GM10266 (cell line): ENCODE data around the gene TMEFF1.

ENCODE experiments used
- DNase-seq: peaks from one replicate; pipeline ENCODE4 v3.0.0; 2012; ENCODE audit errors: extremely low spot score
- TF ChIP-seq, protein P1 (sequence below): IDR thresholded peaks from 2 replicates; pipeline ENCODE4 v1.5.1; 2012; ENCODE audit warnings: mild to moderate bottlenecking, low read depth; ENCODE audit not compliant: control insufficient read depth, insufficient read depth; ENCODE audit errors: missing control alignments

The TMEFF1 gene

DNA sequence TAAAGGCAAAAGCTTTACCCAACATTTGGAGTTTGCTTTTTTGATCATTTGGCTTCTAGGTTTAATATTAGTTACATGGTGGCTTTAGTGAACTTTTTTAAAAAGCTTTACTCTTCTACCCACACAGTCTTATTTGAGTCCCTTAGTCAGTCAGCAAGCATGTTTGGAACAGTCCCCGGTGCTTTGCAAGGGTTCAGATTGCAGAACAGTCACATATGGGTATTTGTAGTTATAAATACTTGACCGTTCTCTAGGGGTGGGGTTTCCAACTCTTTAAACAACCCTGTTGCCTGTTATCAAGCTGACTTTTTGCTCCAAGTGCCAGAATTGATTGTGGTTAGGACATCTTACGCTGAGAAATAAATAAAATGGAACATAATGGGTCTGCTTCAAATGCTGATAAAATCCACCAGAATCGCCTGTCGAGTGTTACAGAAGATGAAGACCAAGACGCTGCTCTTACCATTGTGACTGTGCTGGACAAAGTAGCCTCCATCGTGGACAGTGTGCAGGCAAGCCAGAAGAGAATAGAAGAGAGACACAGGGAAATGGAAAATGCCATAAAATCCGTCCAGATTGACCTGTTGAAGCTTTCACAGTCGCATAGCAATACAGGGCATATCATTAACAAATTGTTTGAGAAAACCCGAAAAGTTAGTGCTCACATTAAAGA lies 105.0 kb downstream of the TMEFF1 start, which contains the start of gene CAVIN4:
TSS of gene CAVIN4 (plus strand) at position 304 of the 673 bp plus-strand sequence. CDS start at position 369, 65 bp downstream.
- DNase-seq = no peak
- TF ChIP-seq, protein P1, sequence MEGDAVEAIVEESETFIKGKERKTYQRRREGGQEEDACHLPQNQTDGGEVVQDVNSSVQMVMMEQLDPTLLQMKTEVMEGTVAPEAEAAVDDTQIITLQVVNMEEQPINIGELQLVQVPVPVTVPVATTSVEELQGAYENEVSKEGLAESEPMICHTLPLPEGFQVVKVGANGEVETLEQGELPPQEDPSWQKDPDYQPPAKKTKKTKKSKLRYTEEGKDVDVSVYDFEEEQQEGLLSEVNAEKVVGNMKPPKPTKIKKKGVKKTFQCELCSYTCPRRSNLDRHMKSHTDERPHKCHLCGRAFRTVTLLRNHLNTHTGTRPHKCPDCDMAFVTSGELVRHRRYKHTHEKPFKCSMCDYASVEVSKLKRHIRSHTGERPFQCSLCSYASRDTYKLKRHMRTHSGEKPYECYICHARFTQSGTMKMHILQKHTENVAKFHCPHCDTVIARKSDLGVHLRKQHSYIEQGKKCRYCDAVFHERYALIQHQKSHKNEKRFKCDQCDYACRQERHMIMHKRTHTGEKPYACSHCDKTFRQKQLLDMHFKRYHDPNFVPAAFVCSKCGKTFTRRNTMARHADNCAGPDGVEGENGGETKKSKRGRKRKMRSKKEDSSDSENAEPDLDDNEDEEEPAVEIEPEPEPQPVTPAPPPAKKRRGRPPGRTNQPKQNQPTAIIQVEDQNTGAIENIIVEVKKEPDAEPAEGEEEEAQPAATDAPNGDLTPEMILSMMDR = no peak

DNA sequence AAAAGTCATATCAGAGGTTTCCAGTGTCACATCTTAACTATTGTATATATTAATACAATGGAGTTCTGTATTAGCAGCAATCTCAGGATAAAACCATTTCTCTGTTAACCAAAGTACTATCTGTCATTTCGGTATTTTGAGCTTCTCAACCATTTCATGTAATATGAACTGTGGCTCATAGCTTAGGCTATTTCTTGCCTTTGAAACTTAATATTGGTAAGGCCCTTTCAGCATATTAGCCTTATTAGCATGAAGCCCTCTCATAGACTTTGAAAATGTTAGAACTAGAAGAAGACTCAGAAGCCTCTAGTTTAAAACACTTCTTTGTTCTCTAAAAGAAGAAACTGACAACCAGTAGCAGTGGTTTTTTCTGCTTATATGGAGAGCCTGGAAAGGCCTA lies 105.7 kb downstream of the TMEFF1 start:
- TF ChIP-seq, protein P1 = no peak
- no peak for DNase-seq

DNA sequence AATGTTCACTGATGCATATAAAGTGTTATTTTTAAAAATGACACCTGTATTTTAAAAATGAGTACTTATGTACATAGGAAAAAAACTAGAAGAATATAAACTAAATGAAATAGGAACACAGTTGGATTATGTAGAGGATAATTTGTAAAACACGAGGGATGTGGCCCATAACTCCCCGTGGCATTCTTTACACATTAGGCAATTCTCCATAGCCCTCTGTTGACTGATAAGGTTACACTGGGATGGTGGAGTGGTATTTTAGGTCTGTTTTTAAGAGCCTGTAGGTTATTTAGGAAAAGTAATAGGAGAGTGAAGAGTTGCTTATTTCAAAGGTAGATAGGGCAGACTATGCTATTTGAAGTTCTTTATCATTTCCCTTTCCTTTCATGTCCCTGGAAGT lies 106.7 kb downstream of the TMEFF1 start:
- DNase-seq = no peak
- TF ChIP-seq, protein P1 = no peak

DNA sequence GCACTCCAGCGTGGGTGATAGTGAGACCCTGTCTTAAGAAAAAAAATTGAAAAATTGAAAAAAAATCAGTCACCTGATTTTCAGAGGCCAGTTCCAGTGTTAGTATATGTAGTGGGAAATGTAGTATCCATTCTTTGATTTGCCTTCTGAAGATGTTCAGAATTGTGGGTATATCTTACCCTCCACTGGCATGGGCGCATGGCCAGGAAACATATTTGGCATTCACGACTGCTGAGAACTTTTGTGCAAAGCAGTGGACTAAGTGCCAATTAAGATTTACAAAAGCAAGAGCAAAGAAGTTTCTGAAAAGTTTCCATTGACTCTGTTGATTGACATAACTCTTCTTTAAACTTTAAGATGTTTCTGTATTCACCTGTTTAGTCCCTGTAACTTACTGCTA lies 107.3 kb downstream of the TMEFF1 start:
- no peak for DNase-seq

DNA sequence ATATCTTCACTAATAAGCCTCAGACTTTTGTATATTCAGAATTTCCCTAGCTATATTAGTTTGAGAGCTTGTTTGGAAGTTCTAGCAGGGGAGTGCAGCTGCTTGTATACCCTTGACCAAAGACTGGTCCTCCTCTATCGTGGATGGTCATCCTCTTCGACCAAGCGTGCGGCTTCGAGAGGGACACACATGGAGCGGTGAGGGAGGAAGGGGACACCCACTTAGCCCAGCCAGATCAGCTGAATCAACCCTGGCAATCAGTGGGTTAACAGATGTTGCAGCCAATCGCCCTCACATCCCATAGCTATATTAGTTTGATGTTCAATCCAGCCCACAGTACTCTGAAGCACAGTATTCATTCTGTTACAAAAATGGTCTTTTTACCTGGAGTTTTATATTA lies 108.1 kb downstream of the TMEFF1 start:
- no peak for DNase-seq

More for the DNA sequence above, 107.3 kb downstream of the TMEFF1 start:
- TF ChIP-seq, protein P1 = no peak

DNA sequence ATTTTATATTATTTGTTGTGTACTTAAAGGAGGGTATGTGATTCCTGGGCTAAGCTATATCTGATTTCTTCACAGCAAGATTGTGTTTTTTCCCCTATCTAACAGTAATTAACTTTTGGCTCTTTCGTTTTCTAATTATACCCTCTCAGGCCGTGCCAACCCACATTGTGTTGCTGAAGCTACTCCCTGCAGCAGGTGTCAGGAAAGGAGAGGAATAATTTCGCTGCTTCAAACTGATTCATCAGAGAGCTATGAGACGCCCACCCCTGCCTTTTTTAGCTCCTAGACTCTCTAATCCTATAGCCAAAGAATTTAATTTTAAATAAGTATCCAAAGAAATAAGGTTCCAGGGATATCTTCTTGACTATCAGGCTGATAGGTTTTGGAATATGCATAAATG lies 108.7 kb downstream of the TMEFF1 start:
- TF ChIP-seq, protein P1 = no peak
- no peak for DNase-seq

More for the DNA sequence above, 108.1 kb downstream of the TMEFF1 start:
- TF ChIP-seq, protein P1 = no peak

DNA sequence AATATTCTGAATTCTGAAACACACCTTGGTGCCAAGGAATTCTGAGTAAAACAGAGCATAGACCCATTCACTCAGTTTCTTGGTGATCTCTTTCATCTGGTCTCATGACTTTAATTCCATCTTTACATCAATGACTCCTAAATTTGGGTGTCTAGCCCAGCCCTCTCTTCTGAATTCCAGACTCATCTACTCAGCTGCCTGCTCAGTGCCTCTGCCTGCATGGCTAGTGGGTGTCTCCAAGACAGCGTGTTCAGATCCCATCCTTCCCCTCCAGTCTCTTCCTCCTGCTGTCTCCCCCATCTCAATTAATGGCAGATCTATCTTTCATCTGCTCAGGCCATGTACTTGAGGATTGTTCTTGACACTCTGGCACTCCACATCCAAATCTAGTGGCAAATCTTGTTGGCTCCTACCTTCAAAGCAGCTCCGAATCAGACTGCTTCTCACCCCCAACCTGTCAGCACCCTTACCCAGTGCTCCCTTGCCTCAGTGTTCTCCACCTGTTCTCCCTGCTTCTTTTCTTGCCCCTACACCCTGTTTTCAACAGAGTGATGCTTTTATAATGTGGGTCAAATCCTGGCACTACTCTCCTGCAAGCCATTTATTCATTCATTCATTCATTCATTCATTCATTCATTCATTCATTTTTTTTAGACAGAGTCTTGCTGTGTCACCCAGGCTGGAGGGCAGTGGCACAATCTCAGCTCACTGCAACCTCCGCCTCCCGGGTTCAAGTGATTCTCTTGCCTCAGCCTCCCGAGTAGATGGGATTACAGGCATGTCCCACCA lies 110.3 kb downstream of the TMEFF1 start:
- TF ChIP-seq, protein P1 = no peak
- DNase-seq = no peak
